Measurements from ENCODE around the gene KRT6A.

KRT6A gene

GRCh38 chr12:52493172-52493571, at the start of gene KRT6A:
TSS of gene KRT6A (minus strand) at chr12:52493257. CDS start at chr12:52493188, 69 bp downstream.
- no peaks in the 10 kb centered on the region for H3K27me3 ChIP-seq (ENCODE audit: insufficient read depth, low read length)
- H3K36me3 ChIP-seq (ENCODE audit: insufficient read depth, low read depth, low read length) = no peaks in the 10 kb centered on the region
- no peak within 1 kb of the TSS for H3K27ac ChIP-seq (ENCODE audit: low read length)
- H3K9me3 ChIP-seq (ENCODE audit: insufficient read depth, low read depth, low read length) = peaks cover 3% of the 10 kb centered on the region; the same call in 1 of the 2 replicates
- H3K4me1 ChIP-seq (ENCODE audit: insufficient read depth, low read length) = peaks cover 26% of the 10 kb centered on the region
- no peak within 1 kb of the TSS for H3K9ac ChIP-seq (ENCODE audit: low read depth, low read length)
- H3K4me3 ChIP-seq (ENCODE audit: low read length) = no peak within 1 kb of the TSS

GRCh38 chr12:52542157-52542556, 49.1 kb upstream of the KRT6A start:
- Histone ChIP-seq H3K27ac (ENCODE audit: low read length) (no peak overlapping the region), H3K4me1 (ENCODE audit: insufficient read depth, low read length) (no peaks in the 10 kb centered on the region), H3K9ac (ENCODE audit: low read depth, low read length) (no peak overlapping the region), H3K36me3 (ENCODE audit: insufficient read depth, low read depth, low read length) (no peaks in the 10 kb centered on the region), H3K4me3 (ENCODE audit: low read length) (no peak overlapping the region), H3K27me3 (ENCODE audit: insufficient read depth, low read length) (no peaks in the 10 kb centered on the region; the same call in 1 of the 2 replicates), H3K9me3 (ENCODE audit: insufficient read depth, low read depth, low read length) (no peaks in the 10 kb centered on the region)

- Histone ChIP-seq H3K27ac (ENCODE audit: low read length) (no peak overlapping the region), H3K27me3 (ENCODE audit: insufficient read depth, low read length) (no peaks in the 10 kb centered on the region; the same call in 1 of the 2 replicates), H3K4me1 (ENCODE audit: insufficient read depth, low read length) (no peaks in the 10 kb centered on the region), H3K9me3 (ENCODE audit: insufficient read depth, low read depth, low read length) (no peaks in the 10 kb centered on the region), H3K4me3 (ENCODE audit: low read length) (no peak overlapping the region), H3K9ac (ENCODE audit: low read depth, low read length) (no peak overlapping the region), H3K36me3 (ENCODE audit: insufficient read depth, low read depth, low read length) (no peaks in the 10 kb centered on the region)
These were observed 48.7 kb upstream of the KRT6A start for GRCh38 chr12:52541709-52542108.

- H3K36me3 ChIP-seq (ENCODE audit: insufficient read depth, low read depth, low read length) = no peaks in the 10 kb centered on the region
- H3K27ac ChIP-seq (ENCODE audit: low read length) = no peak overlapping the region
- no peak overlapping the region for H3K4me3 ChIP-seq (ENCODE audit: low read length)
- H3K4me1 ChIP-seq (ENCODE audit: insufficient read depth, low read length) = no peaks in the 10 kb centered on the region
- H3K9me3 ChIP-seq (ENCODE audit: insufficient read depth, low read depth, low read length) = no peaks in the 10 kb centered on the region
- H3K27me3 ChIP-seq (ENCODE audit: insufficient read depth, low read length) = no peaks in the 10 kb centered on the region
- no peak overlapping the region for H3K9ac ChIP-seq (ENCODE audit: low read depth, low read length)
These were observed 47.5 kb upstream of the KRT6A start for GRCh38 chr12:52540531-52540930.

- Histone ChIP-seq H3K9ac (ENCODE audit: low read depth, low read length) (no peak overlapping the region), H3K27me3 (ENCODE audit: insufficient read depth, low read length) (no peaks in the 10 kb centered on the region), H3K9me3 (ENCODE audit: insufficient read depth, low read depth, low read length) (no peaks in the 10 kb centered on the region), H3K27ac (ENCODE audit: low read length) (no peak overlapping the region), H3K4me3 (ENCODE audit: low read length) (no peak overlapping the region), H3K36me3 (ENCODE audit: insufficient read depth, low read depth, low read length) (no peaks in the 10 kb centered on the region), H3K4me1 (ENCODE audit: insufficient read depth, low read length) (no peaks in the 10 kb centered on the region)
These were observed 46.7 kb upstream of the KRT6A start for GRCh38 chr12:52539821-52540173.

- Histone ChIP-seq H3K9me3 (ENCODE audit: insufficient read depth, low read depth, low read length) (no peaks in the 10 kb centered on the region), H3K27ac (ENCODE audit: low read length) (no peak overlapping the region)
These were observed 46.2 kb upstream of the KRT6A start for GRCh38 chr12:52539083-52539820.

GRCh38 chr12:52537101-52537500, 44.0 kb upstream of the KRT6A start:
- Histone ChIP-seq H3K4me3 (ENCODE audit: low read length) (no peak overlapping the region), H3K27ac (ENCODE audit: low read length) (no peak overlapping the region), H3K4me1 (ENCODE audit: insufficient read depth, low read length) (no peaks in the 10 kb centered on the region), H3K9me3 (ENCODE audit: insufficient read depth, low read depth, low read length) (no peaks in the 10 kb centered on the region), H3K36me3 (ENCODE audit: insufficient read depth, low read depth, low read length) (no peaks in the 10 kb centered on the region), H3K9ac (ENCODE audit: low read depth, low read length) (no peak overlapping the region), H3K27me3 (ENCODE audit: insufficient read depth, low read length) (no peaks in the 10 kb centered on the region)

More at GRCh38 chr12:52539083-52539820, 46.2 kb upstream of the KRT6A start:
- H3K4me3 ChIP-seq (ENCODE audit: low read length) = no peak overlapping the region
- H3K36me3 ChIP-seq (ENCODE audit: insufficient read depth, low read depth, low read length) = no peaks in the 10 kb centered on the region
- H3K4me1 ChIP-seq (ENCODE audit: insufficient read depth, low read length) = no peaks in the 10 kb centered on the region
- H3K9ac ChIP-seq (ENCODE audit: low read depth, low read length) = no peak overlapping the region
- H3K27me3 ChIP-seq (ENCODE audit: insufficient read depth, low read length) = no peaks in the 10 kb centered on the region

GRCh38 chr12:52535574-52535973, 42.5 kb upstream of the KRT6A start:
- Histone ChIP-seq H3K4me1 (ENCODE audit: insufficient read depth, low read length) (no peaks in the 10 kb centered on the region), H3K27ac (ENCODE audit: low read length) (no peak overlapping the region), H3K27me3 (ENCODE audit: insufficient read depth, low read length) (no peaks in the 10 kb centered on the region), H3K4me3 (ENCODE audit: low read length) (no peak overlapping the region), H3K9me3 (ENCODE audit: insufficient read depth, low read depth, low read length) (no peaks in the 10 kb centered on the region), H3K9ac (ENCODE audit: low read depth, low read length) (no peak overlapping the region), H3K36me3 (ENCODE audit: insufficient read depth, low read depth, low read length) (no peaks in the 10 kb centered on the region)

- no peaks in the 10 kb centered on the region for H3K36me3 ChIP-seq (ENCODE audit: insufficient read depth, low read depth, low read length)
- H3K27ac ChIP-seq (ENCODE audit: low read length) = no peak overlapping the region
- H3K27me3 ChIP-seq (ENCODE audit: insufficient read depth, low read length) = no peaks in the 10 kb centered on the region
- H3K9ac ChIP-seq (ENCODE audit: low read depth, low read length) = no peak overlapping the region
- no peaks in the 10 kb centered on the region for H3K9me3 ChIP-seq (ENCODE audit: insufficient read depth, low read depth, low read length)
- H3K4me1 ChIP-seq (ENCODE audit: insufficient read depth, low read length) = no peaks in the 10 kb centered on the region
- H3K4me3 ChIP-seq (ENCODE audit: low read length) = no peak overlapping the region
These were observed 41.4 kb upstream of the KRT6A start for GRCh38 chr12:52534482-52534881.

- no peak overlapping the region for H3K4me3 ChIP-seq (ENCODE audit: low read length)
- no peaks in the 10 kb centered on the region for H3K9me3 ChIP-seq (ENCODE audit: insufficient read depth, low read depth, low read length)
- no peak overlapping the region for H3K27ac ChIP-seq (ENCODE audit: low read length)
- H3K27me3 ChIP-seq (ENCODE audit: insufficient read depth, low read length) = no peaks in the 10 kb centered on the region
- H3K9ac ChIP-seq (ENCODE audit: low read depth, low read length) = no peak overlapping the region
- H3K36me3 ChIP-seq (ENCODE audit: insufficient read depth, low read depth, low read length) = no peaks in the 10 kb centered on the region
- no peaks in the 10 kb centered on the region for H3K4me1 ChIP-seq (ENCODE audit: insufficient read depth, low read length)
These were observed 40.8 kb upstream of the KRT6A start for GRCh38 chr12:52533686-52534470.

GRCh38 chr12:52532636-52533035, 39.6 kb upstream of the KRT6A start:
- Histone ChIP-seq H3K4me1 (ENCODE audit: insufficient read depth, low read length) (no peaks in the 10 kb centered on the region), H3K9me3 (ENCODE audit: insufficient read depth, low read depth, low read length) (no peaks in the 10 kb centered on the region), H3K27me3 (ENCODE audit: insufficient read depth, low read length) (no peaks in the 10 kb centered on the region), H3K27ac (ENCODE audit: low read length) (no peak overlapping the region), H3K4me3 (ENCODE audit: low read length) (no peak overlapping the region), H3K9ac (ENCODE audit: low read depth, low read length) (no peak overlapping the region), H3K36me3 (ENCODE audit: insufficient read depth, low read depth, low read length) (no peaks in the 10 kb centered on the region)
